K562 (cell line): ENCODE results near the gene SIRPG. TPM values are rescaled to one million over a fixed set of nuclear protein-coding genes. Genes with fewer than 3 reads are reported as not detected.

Source experiments
- ATAC-seq: fragments of 200-7000 bp; cut with Tn5 transposase; 3 replicates; pipeline ENCODE4 v1.9.1; 2020; ENCODE audit warnings: moderate library complexity
- BruUV-seq: library from RNA; stranded (reverse); fragments of 400-500 nt; replicated peaks from 2 replicates; lab custom pipeline; 2021; lab: Mats Ljungman, UMichigan
- CTCF ChIA-PET: fragments of 300-600 bp; formaldehyde crosslinking; extraction: SDS; loops from one replicate; lab custom pipeline; 2021; ENCODE audit warnings: low intra/inter-chr PET ratio; lab: Yijun Ruan, JAX
- POLR2A ChIA-PET: fragments of 300-600, 350-650 bp; sonication (Branson Sonifier 250); formaldehyde crosslinking; extraction: SDS; loops from one replicate; lab custom pipeline; 2021; ENCODE audit warnings: antibody characterized with exemption, inconsistent platforms; lab: Yijun Ruan, JAX
- DNase-seq, 4 experiments: peaks; one replicate each; pipeline versions ENCODE4 v3.0.0 to v3.0.0-alpha.2; 2011 to 2018; ENCODE audit warnings: low spot score in 3 of 4, mixed read lengths in 3 of 4; ENCODE audit errors: extremely low read depth in 1 of 4
- FAIRE-seq: peaks from 2 replicates; lab custom pipeline; 2011; peaks lifted over from hg19 to GRCh38; lab: Jason Lieb, UNC
- H2AFZ ChIP-seq: 2 replicates; pipeline ENCODE4 v1.6.0; 2011; ENCODE audit warnings: low read depth, low read length, control low read depth, inconsistent platforms
- H3K27ac ChIP-seq: fragments of 200-600 bp; 3 replicates; pipeline ENCODE4 v1.8.0; 2011; ENCODE audit warnings: low read depth, mild to moderate bottlenecking, control low read depth, inconsistent platforms, low read length, moderate library complexity, mixed read lengths; ENCODE audit errors: extremely low read depth
- H3K27me3 ChIP-seq, 2 experiments: fragments of 300-600 bp in 1 of 2; 2 replicates in 1 of 2; 3 replicates in 1 of 2; pipeline versions ENCODE4 v1.6.0 to v1.8.0; 2011; ENCODE audit warnings: inconsistent platforms in 2 of 2, low read length in 2 of 2, mild to moderate bottlenecking in 1 of 2, mixed read lengths in 1 of 2, moderate library complexity in 1 of 2; ENCODE audit not compliant: control insufficient read depth in 2 of 2, insufficient read depth in 2 of 2
- H3K36me3 ChIP-seq: fragments of 300-600 bp; 3 replicates; pipeline ENCODE4 v1.8.0; 2011; ENCODE audit warnings: mild to moderate bottlenecking, low read length, inconsistent platforms; ENCODE audit not compliant: control insufficient read depth, insufficient read depth
- H3K4me1 ChIP-seq, 2 experiments: fragments of 200-600 bp in 1 of 2; replicated peaks in 1 of 2; 2 replicates in 1 of 2; 3 replicates in 1 of 2; pipeline versions ENCODE4 v1.5.1 to v1.8.0; 2011; ENCODE audit warnings: inconsistent platforms in 2 of 2, low read length in 2 of 2, mild to moderate bottlenecking in 1 of 2, mixed read lengths in 1 of 2, moderate library complexity in 1 of 2; ENCODE audit not compliant: control insufficient read depth in 2 of 2, insufficient read depth in 2 of 2
- H3K4me2 ChIP-seq: 2 replicates; pipeline ENCODE4 v1.6.1; 2011; ENCODE audit warnings: low read length, control low read depth, inconsistent platforms, mixed read lengths; ENCODE audit not compliant: insufficient read depth
- H3K4me3 ChIP-seq: fragments of 200-600 bp; sonication (generic), shearing (Covaris generic); 2 replicates; pipeline ENCODE4 v1.5.1; 2016; ENCODE audit warnings: control low read depth, inconsistent platforms
- H3K79me2 ChIP-seq: fragments of 200-600 bp; 3 replicates; pipeline ENCODE4 v1.8.0; 2011; ENCODE audit warnings: low read length, inconsistent platforms; ENCODE audit not compliant: control insufficient read depth, insufficient read depth
- H3K9ac ChIP-seq, 2 experiments: 2 replicates each; pipeline versions ENCODE4 v1.6.0 to v1.6.1; 2011; ENCODE audit warnings: low read depth in 2 of 2, low read length in 2 of 2, control low read depth in 1 of 2, inconsistent platforms in 1 of 2, mild to moderate bottlenecking in 1 of 2, mixed read lengths in 1 of 2; ENCODE audit not compliant: insufficient read depth in 1 of 2
- H3K9me1 ChIP-seq: one replicate; pipeline ENCODE4 v1.6.0; 2011; ENCODE audit warnings: inconsistent platforms, mild to moderate bottlenecking, low read length, moderate library complexity; ENCODE audit not compliant: control insufficient read depth, insufficient read depth
- H3K9me3 ChIP-seq: replicated peaks from 2 replicates; pipeline ENCODE4 v1.5.1; 2011; ENCODE audit warnings: low read depth, low read length, inconsistent platforms; ENCODE audit not compliant: control insufficient read depth, insufficient read depth
- H4K20me1 ChIP-seq: replicated peaks from 2 replicates; pipeline ENCODE4 v1.6.1; 2011; ENCODE audit warnings: low read length, inconsistent platforms, mixed read lengths; ENCODE audit not compliant: control insufficient read depth, insufficient read depth
- C11orf30 ChIP-seq: fragments of 450-650 bp; IDR thresholded peaks from 2 replicates; pipeline ENCODE4 v1.6.1; 2016; ENCODE audit warnings: low read depth, mild to moderate bottlenecking
- CBX2 ChIP-seq: fragments of 200-600 bp; sonication (generic); IDR thresholded peaks from one replicate; pipeline ENCODE4 v1.6.1; 2012; ENCODE audit warnings: mild to moderate bottlenecking, low read length, inconsistent platforms; ENCODE audit not compliant: insufficient read depth, poor library complexity, severe bottlenecking
- CBX5 ChIP-seq: IDR thresholded peaks from 2 replicates; pipeline ENCODE4 v1.6.1; 2014; ENCODE audit warnings: low read depth, borderline replicate concordance
- CREB3L1 ChIP-seq: fragments of 450-650 bp; IDR thresholded peaks from 2 replicates; pipeline ENCODE4 v1.6.1; 2014; ENCODE audit warnings: low read depth, mild to moderate bottlenecking, moderate library complexity, borderline replicate concordance
- ETS1 ChIP-seq: conservative IDR thresholded peaks from 2 replicates; pipeline ENCODE4 v1.6.1; 2011; ENCODE audit warnings: low read depth, mild to moderate bottlenecking, low read length; ENCODE audit not compliant: control insufficient read depth
- ETV6 ChIP-seq, 3 experiments: fragments of 150-350 bp in 1 of 3; sonication (generic) in 1 of 3; formaldehyde crosslinking in 1 of 3; IDR thresholded peaks; 2 replicates each; pipeline versions ENCODE4 v1.6.1 to v1.8.0; 2014 to 2022; ENCODE audit warnings: borderline replicate concordance in 2 of 3, low read depth in 2 of 3, antibody characterized with exemption in 1 of 3, low read length in 1 of 3, mild to moderate bottlenecking in 1 of 3, missing genetic modification reagents in 1 of 3
- KHSRP ChIP-seq: fragments of 450-650 bp; IDR thresholded peaks from 2 replicates; pipeline ENCODE4 v1.6.1; 2017
- MYC ChIP-seq, 2 experiments: fragments of 250-450 bp in 1 of 2; sonication (Bioruptor Pico) in 1 of 2; IDR thresholded peaks; 2 replicates each; pipeline versions ENCODE4 v1.5.1 to v1.6.1; 2012 to 2021; ENCODE audit warnings: low read depth in 2 of 2, borderline replicate concordance in 1 of 2, improper control_type of control experiment in 1 of 2, low read length in 1 of 2, mild to moderate bottlenecking in 1 of 2, moderate library complexity in 1 of 2
- RFX5 ChIP-seq: IDR thresholded peaks from 2 replicates; pipeline ENCODE4 v1.6.1; 2011; ENCODE audit warnings: low read depth, mild to moderate bottlenecking, improper control_type of control experiment, low read length
- SNRNP70 ChIP-seq: fragments of 200-400 bp; formaldehyde crosslinking; optimal IDR thresholded peaks from 2 replicates; pipeline ENCODE3; 2017; ENCODE audit warnings: low read depth, low read length
- TRIM24 ChIP-seq, 2 experiments: fragments of 450-650 bp; IDR thresholded peaks; 2 replicates each; pipeline ENCODE4 v1.6.1; 2016
- WHSC1 ChIP-seq: IDR thresholded peaks from one replicate; pipeline ENCODE4 v1.6.1; 2012; ENCODE audit warnings: low read length, control low read depth, inconsistent platforms
- ZNF347 ChIP-seq: fragments of 450-650 bp; formaldehyde crosslinking; IDR thresholded peaks from 2 replicates; pipeline ENCODE4 v1.4.0; 2020; ENCODE audit warnings: low read depth, mild to moderate bottlenecking, moderate library complexity
- ZNF444 ChIP-seq: fragments of 250-450 bp; sonication (Bioruptor Pico); IDR thresholded peaks from 2 replicates; pipeline ENCODE4 v1.4.0; 2020; ENCODE audit warnings: mild to moderate bottlenecking, moderate library complexity
- WGBS: fragments of 100-300 bp; shearing (Covaris generic); methylation state at CpG from one replicate; pipeline ENCODE4 v1.1.6; 2016; ENCODE audit warnings: low coverage, mixed read lengths; ENCODE audit not compliant: insufficient coverage; ENCODE audit errors: missing lambda C conversion rate; 5-methylcytosine and 5-hydroxymethylcytosine counted together
- in situ Hi-C: fragments of 300-500 bp; cut with MboI; formaldehyde crosslinking; loops from 4 replicates; pipeline ENCODE4 v1.15.0; 2018; ENCODE audit warnings: inconsistent platforms, mixed read lengths
- intact Hi-C: fragments of 100-400 bp; cut with micrococcal nuclease; formaldehyde crosslinking; loops from 2 replicates; pipeline ENCODE4 v1.14.2; 2022
- polyA plus RNA-seq, 8 experiments: library from polyadenylated mRNA; depleted of rRNA in 4 of 8; stranded (reverse) in 5 of 8; unstranded in 3 of 8; fragments of >200 nt; fragmentation: Nextera tagmentation in 2 of 8; fragmentation: Illumina TruSeq in 1 of 8; extraction: Ambion mirVana in 2 of 8; extraction: Trizol in 1 of 8; gene quantifications; 2 replicates each; pipeline versions ENCODE4 v1.2.1 to v1.2.3, GENCODE V29; 2011 to 2014; ENCODE audit warnings: inconsistent platforms in 1 of 8, missing spikeins in 1 of 8
- total RNA-seq, 7 experiments: library from RNA; depleted of rRNA in 6 of 7; stranded (reverse); fragments of >200 nt in 6 of 7; fragmentation: Illumina TruSeq in 2 of 7; extraction: Trizol in 2 of 7; gene quantifications; 2 replicates each; pipeline versions ENCODE4 v1.2.1 to v1.2.3, GENCODE V29; 2011 to 2021; ENCODE audit warnings: low replicate concordance in 1 of 7

Gene SIRPG
- total and polyA plus RNA-seq, 9 of the 15 experiments (the other 6 are each of a cell fraction or from before 2014, with no cell fraction given), result not detected

DNA sequence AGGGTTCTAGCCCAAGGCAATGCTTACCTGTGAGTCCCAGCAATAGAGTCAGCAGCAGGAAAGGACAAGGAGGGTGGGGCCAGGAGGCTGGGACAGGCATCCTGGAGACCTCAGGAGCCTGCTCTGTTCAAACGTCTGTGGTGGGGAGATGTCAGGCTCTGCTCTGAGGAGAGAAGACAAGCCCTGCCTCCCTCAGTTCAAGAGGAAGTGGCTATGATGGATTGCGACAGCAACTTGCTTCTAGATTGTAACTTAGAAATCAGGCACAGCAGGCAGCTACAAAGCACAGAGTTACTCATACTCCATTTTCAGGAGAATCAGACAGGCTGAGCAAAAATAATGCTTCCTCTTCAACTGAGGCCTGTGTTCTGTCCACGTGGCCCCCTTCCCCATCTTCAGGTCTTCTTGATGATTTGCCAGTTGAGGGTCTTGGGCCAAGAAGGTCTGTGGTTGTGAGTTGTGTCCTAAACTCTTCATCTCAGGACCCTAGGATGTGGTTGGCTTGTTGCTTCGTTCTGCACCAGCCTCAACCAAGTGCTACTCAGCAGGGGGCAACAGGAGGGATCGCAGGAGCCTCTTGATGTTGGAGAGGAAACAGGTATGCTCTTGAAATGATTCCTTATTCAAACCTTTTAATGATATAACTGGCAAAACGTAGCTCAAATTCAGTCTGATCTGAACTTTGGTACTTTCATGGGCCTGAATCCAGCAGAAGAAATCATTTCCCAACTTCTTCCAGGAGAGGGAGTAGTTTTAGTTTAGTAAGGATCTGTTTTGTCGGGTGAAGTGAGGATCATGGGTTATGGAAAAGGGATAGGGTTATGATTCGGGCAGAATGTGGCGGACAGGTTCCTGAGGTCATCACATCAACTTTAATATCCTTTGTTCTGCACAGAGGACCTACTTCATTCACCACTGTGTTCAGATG, 68.8 kb downstream of the SIRPG start:
- in situ Hi-C loops, result no loop called here
- no peaks in the 10 kb centered on the region for H4K20me1 ChIP-seq
- no peak for FAIRE-seq
- no peaks in the 10 kb centered on the region for H3K9me3 ChIP-seq
- no peaks in the 10 kb centered on the region for H3K4me1 ChIP-seq
- no peak for ATAC-seq
- whole genome bisulfite sequencing, result no CpG with 5 or more reads among the region's 9 CpGs
- DNase-seq, result no peak
- POLR2A ChIA-PET, result no interaction called here
- CTCF ChIA-PET, result no interaction called here
- no peaks in the 10 kb centered on the region for H3K27me3 ChIP-seq
- no peaks in the 10 kb centered on the region for H3K36me3 ChIP-seq
- intact Hi-C loops, result no loop called here
- H3K79me2 ChIP-seq, result no peaks in the 10 kb centered on the region
- no peak for TF ChIP-seq CBX2
- no peak for TF ChIP-seq CREB3L1
- no peak for TF ChIP-seq TRIM24 (IDR thresholded peaks at IDR 0.05)
- TF ChIP-seq CBX5, result no peak
- TF ChIP-seq ETV6 (IDR thresholded peaks at IDR 0.05; ENCODE audit: borderline replicate concordance in 1 of 2, low read depth in 2 of 2, low read length in 1 of 2), result no peak
- TF ChIP-seq ETV6 (CRISPR knock-in tag; IDR thresholded peaks at IDR 0.05; ENCODE audit: borderline replicate concordance), result no peak
- TF ChIP-seq MYC (IDR thresholded peaks at IDR 0.05; ENCODE audit: low read depth, low read length), result no peak
- TF ChIP-seq MYC (CRISPR knock-in tag; IDR thresholded peaks at IDR 0.05; ENCODE audit: borderline replicate concordance, low read depth), result no peak
- no peak for TF ChIP-seq KHSRP
- TF ChIP-seq SNRNP70, result no peak
- TF ChIP-seq C11orf30, result no peak
- no peak for TF ChIP-seq RFX5
- TF ChIP-seq WHSC1, result no peak
- TF ChIP-seq ZNF444 (CRISPR knock-in tag), result no peak
- TF ChIP-seq ETS1, result no peak
- TF ChIP-seq ZNF347, result no peak
- H2AFZ ChIP-seq, result no peak overlapping the region
- no peak overlapping the region for H3K9ac ChIP-seq
- no peaks in the 10 kb centered on the region for H3K9me1 ChIP-seq
- BruUV-seq, result no TSS peak
- no peak overlapping the region for H3K4me2 ChIP-seq
- H3K27ac ChIP-seq, result no peak overlapping the region
- H3K4me3 ChIP-seq, result no peak overlapping the region
